Cardiac muscle cell (in vitro differentiated cells and primary cell): Measurements from ENCODE around the gene PDSS2. TPM values are rescaled to one million over a fixed set of nuclear protein-coding genes. Genes with fewer than 3 reads are reported as not detected.

Source experiments
- DNase-seq, 2 donors: peaks; one replicate each; pipeline versions ENCODE4 v3.0.0 to v3.0.0-alpha.2; 2010 to 2017; ENCODE audit warnings: low read depth in 1 of 2, low spot score in 1 of 2
- H3K27ac ChIP-seq: fragments of 200-600 bp; sonication (generic); 2 replicates; pipeline ENCODE4 v1.5.1; 2016
- H3K27me3 ChIP-seq: fragments of 200-600 bp; sonication (generic); 2 replicates; pipeline ENCODE4 v1.6.0; 2016; ENCODE audit warnings: control low read depth
- H3K36me3 ChIP-seq: fragments of 200-600 bp; sonication (generic); 2 replicates; pipeline ENCODE4 v1.5.1; 2016; ENCODE audit warnings: control low read depth
- H3K4me1 ChIP-seq: fragments of 200-600 bp; sonication (generic); 2 replicates; pipeline ENCODE4 v1.8.1; 2017; ENCODE audit warnings: low read depth, mild to moderate bottlenecking, mixed run types
- H3K4me3 ChIP-seq: fragments of 200-600 bp; sonication (generic); 2 replicates; pipeline ENCODE4 v1.5.1; 2016; ENCODE audit warnings: mild to moderate bottlenecking
- H3K9me3 ChIP-seq: fragments of 200-600 bp; sonication (generic); 2 replicates; pipeline ENCODE4 v1.5.1; 2017; ENCODE audit warnings: low read depth, mild to moderate bottlenecking, control low read depth
- polyA plus RNA-seq: library from polyadenylated mRNA; unstranded; fragments of >200 nt; fragmentation: Nextera tagmentation; extraction: Ambion mirVana; gene quantifications from 2 replicates; pipeline ENCODE4 v1.2.1, GENCODE V29; 2016
- total RNA-seq: library from RNA; depleted of rRNA; stranded (reverse); fragments of >200 nt; gene quantifications from 2 replicates; pipeline ENCODE4 v1.2.3, GENCODE V29; 2016
- TF ChIP-seq, protein P1 (sequence below): IDR thresholded peaks from 2 replicates; pipeline ENCODE4 v1.5.1; 2012; ENCODE audit warnings: low read depth, mild to moderate bottlenecking, low read length

Gene PDSS2
- total and polyA plus RNA-seq, 2 experiments from 2014 or later, result 12.3 to 19.4 TPM

DNA sequence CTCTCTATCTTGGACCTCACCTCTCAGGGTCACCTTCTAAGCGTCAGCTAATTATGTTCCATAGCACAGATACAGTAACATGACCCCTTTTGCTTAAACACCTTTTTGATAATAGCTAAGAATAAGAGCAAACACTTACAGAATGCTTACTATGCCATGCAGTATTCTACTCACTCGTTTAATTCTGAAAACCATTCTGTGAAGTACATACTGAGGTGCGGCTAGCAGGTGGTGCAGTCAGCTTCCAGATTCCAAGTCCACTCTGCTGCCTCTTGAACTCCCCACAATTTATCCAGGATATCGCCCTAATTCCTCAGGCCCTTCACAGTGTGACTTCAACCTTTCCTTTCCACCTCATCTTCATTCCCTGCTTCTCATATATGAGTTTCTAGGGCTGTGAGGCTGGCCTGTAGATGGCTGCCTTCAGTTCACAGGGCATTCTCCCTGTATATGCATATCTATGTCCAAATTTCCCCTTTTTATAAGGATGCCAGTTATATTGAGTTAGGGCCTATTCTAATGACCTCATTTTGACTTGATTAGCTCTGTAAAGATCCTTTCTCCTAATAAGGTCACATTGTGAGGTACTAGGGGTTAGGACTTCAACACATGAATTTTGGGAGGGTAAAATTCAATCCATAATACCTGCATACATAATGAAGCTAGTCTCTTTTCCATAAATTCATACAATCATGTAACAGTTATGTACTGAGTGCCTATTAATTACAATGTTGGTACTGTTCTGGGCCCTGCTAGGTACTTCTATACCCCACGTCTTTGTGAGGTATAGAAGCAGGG, 130.1 kb downstream of the PDSS2 start:
- TF ChIP-seq, protein P1, sequence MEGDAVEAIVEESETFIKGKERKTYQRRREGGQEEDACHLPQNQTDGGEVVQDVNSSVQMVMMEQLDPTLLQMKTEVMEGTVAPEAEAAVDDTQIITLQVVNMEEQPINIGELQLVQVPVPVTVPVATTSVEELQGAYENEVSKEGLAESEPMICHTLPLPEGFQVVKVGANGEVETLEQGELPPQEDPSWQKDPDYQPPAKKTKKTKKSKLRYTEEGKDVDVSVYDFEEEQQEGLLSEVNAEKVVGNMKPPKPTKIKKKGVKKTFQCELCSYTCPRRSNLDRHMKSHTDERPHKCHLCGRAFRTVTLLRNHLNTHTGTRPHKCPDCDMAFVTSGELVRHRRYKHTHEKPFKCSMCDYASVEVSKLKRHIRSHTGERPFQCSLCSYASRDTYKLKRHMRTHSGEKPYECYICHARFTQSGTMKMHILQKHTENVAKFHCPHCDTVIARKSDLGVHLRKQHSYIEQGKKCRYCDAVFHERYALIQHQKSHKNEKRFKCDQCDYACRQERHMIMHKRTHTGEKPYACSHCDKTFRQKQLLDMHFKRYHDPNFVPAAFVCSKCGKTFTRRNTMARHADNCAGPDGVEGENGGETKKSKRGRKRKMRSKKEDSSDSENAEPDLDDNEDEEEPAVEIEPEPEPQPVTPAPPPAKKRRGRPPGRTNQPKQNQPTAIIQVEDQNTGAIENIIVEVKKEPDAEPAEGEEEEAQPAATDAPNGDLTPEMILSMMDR, result no peak
- Histone ChIP-seq H3K4me3 (no peak overlapping the region), H3K4me1 (peaks cover 3% of the 10 kb centered on the region), H3K9me3 (no peaks in the 10 kb centered on the region), H3K27me3 (no peaks in the 10 kb centered on the region), H3K27ac (no peak overlapping the region), H3K36me3 (no peaks in the 10 kb centered on the region)
- DNase-seq, result no peak

DNA sequence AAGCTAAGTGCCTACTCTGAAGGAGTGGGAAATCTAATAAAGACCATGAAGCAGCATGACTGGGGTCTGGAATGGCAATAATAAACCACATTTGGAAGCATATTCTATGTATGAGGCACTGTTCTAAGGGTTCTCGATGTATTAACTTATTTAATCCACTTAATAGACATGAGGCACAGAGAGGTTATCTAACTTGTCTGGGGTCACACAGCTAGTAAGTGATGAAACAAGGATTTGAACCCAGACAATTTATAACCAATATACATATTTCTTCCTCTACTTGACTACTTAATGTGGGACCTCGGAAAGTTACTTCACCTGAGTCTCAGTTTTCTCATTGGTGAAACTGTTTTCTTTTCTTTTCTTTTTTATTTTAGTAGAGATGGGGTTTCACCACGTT, 131.3 kb downstream of the PDSS2 start:
- Histone ChIP-seq H3K9me3 (no peaks in the 10 kb centered on the region), H3K4me1 (no peaks in the 10 kb centered on the region), H3K4me3 (no peak overlapping the region), H3K27ac (no peak overlapping the region), H3K36me3 (no peaks in the 10 kb centered on the region), H3K27me3 (no peaks in the 10 kb centered on the region)
- DNase-seq, result no peak
- TF ChIP-seq, protein P1, result no peak

DNA sequence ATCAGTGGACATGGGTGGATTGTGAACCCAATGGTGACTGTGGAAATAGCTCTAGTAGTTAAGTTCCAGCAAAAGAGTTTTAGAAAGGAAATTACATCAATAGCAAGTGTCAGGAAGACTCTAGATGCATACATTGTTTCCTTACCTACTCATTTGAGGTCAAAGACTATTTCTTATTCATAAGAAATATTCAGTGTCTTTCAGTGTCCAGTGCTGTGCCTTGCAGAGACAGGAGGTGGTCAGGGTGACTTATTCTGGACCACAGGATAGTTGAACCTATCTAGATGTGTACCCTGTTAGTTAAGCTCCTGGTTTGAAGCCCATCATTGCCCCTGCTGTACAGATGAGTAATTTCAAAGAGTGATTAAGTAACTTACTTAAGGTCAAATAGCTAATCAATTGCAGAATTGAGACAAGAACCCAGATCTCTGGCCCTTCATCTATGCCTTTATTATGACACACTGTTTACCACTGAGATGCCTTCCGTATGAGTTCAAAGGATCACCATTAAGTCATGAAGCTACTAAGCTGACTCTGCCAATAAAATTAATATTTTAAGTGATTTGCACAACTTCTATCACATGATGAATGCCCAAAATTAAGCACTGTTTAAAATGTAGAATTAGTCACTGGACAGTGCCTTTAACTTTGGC, 136.1 kb downstream of the PDSS2 start:
- peak in 1 of 2 donors; percentile 22 for DNase-seq
- no peaks in the 10 kb centered on the region for H3K36me3 ChIP-seq
- H3K4me1 ChIP-seq, result no peaks in the 10 kb centered on the region
- no peak overlapping the region for H3K27ac ChIP-seq
- H3K4me3 ChIP-seq, result no peak overlapping the region
- TF ChIP-seq, protein P1, result no peak
- H3K9me3 ChIP-seq, result no peaks in the 10 kb centered on the region
- H3K27me3 ChIP-seq, result no peaks in the 10 kb centered on the region

DNA sequence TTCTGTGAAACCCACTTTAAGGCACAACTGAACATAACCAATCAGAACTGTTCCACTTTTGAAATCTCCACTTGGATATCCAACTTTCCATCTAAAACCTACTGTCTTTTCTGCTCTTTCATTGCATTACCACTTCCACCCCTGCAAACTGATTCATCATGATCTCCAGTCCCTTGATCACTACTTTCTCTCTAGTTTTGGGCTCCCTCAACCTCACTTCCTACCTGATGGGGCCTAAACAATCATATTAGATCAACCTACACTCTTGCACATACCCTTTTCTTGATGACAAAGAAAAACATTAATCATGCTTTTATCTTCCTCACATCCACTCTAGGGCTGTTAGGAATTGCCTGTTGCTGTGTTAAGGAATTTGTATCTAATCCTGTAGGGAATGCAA, 137.6 kb downstream of the PDSS2 start:
- DNase-seq, result no peak
- Histone ChIP-seq H3K27me3 (no peaks in the 10 kb centered on the region), H3K9me3 (no peaks in the 10 kb centered on the region)

DNA sequence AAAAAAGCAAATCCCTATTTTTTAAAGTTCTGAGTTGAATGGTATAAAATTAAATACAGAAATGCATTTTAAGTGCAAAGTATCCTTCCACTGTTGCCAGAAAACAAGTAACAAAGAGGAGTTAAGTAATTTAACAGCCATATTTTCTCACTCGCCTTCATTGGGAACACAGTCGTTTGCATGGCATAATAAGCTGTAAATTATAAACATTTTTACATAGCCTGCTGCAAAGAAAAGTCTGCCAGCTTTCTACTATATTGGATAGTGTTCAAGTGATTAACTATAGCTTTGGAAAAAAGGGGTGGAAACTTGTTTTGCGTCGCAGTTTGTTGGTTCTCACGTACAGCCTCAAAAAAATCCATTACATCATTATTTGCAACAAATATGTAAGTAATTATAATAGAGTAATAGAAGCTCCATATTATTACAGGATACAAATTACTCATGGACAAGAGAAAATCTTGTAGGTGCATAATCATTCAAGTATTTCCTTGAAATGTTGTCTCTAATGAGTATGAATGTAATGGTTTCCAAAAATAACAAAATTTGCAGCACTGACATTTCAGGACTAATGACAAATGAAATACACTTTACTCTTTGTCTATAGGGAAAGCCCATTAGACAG, 139.3 kb downstream of the PDSS2 start:
- TF ChIP-seq, protein P1, result no peak
- Histone ChIP-seq H3K4me3 (no peak overlapping the region), H3K4me1 (peaks cover 3% of the 10 kb centered on the region), H3K9me3 (no peaks in the 10 kb centered on the region), H3K27me3 (no peaks in the 10 kb centered on the region), H3K27ac (no peak overlapping the region), H3K36me3 (no peaks in the 10 kb centered on the region)
- peak in 1 of 2 donors; percentile 14 for DNase-seq

More for the DNA sequence above, 137.6 kb downstream of the PDSS2 start:
- TF ChIP-seq, protein P1, result no peak
- no peaks in the 10 kb centered on the region for H3K4me1 ChIP-seq
- no peak overlapping the region for H3K4me3 ChIP-seq
- no peak overlapping the region for H3K27ac ChIP-seq
- no peaks in the 10 kb centered on the region for H3K36me3 ChIP-seq
